Rectal smooth muscle tissue (tissue), 1 donor: ENCODE measurements around the gene DTX3L.

ENCODE experiments used
- H3K27ac ChIP-seq: one replicate; pipeline ENCODE4 v1.7.0; 2013; ENCODE audit warnings: low read depth, low read length, inconsistent platforms
- H3K27me3 ChIP-seq: one replicate; pipeline ENCODE4 v1.7.0; 2013; ENCODE audit warnings: low read length; ENCODE audit not compliant: control insufficient read depth, insufficient read depth
- H3K36me3 ChIP-seq: one replicate; pipeline ENCODE4 v1.7.0; 2013; ENCODE audit warnings: low read length; ENCODE audit not compliant: control insufficient read depth, insufficient read depth
- H3K4me1 ChIP-seq: one replicate; pipeline ENCODE4 v1.7.0; 2013; ENCODE audit warnings: low read length; ENCODE audit not compliant: control insufficient read depth, insufficient read depth
- H3K4me3 ChIP-seq: one replicate; pipeline ENCODE4 v1.7.0; 2013; ENCODE audit warnings: low read length
- H3K9ac ChIP-seq: one replicate; pipeline ENCODE4 v1.7.0; 2013; ENCODE audit warnings: low read length

The DTX3L gene

DNA sequence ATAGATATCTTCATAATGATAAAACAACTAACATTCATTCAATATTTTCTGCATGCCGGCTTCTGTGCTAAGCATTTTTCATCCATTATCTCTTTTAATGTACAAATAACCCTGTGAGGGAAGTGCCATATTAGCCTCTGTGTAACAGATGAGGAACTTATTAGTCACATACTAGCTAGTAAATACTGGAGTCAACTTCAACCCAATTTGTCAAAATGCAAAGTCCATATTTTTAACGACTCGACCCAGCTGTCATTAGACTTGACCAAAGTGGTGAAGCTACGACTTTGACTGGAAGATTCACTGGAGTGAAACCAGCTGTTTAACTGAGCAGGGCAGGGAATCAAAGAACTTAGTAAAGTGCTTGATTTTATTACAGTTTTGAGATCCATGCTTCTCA is 54.9 kb downstream of the DTX3L start:
- no peak overlapping the region for H3K9ac ChIP-seq
- H3K4me3 ChIP-seq = no peak overlapping the region

DNA sequence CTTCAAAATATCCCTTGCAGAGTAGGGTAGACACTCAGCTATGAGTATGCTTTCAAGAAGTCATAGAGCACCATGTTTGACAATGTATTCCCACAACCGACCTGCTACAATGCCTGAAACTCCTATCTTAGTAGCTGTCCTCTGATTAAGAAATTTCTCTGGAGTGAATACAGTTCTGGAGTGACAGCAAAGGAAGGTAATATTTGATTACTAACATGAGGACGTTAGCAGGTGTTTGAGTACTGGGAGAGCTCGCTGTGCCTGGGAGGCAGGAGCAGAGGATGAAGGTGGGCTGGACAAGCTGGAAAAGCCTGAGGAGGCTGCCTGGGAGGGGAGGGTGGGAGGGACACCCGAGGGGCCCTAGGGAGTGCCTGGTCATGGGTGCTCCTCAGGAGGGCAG is 56.3 kb downstream of the DTX3L start:
- no peaks in the 10 kb centered on the region for H3K4me1 ChIP-seq
- H3K36me3 ChIP-seq = no peaks in the 10 kb centered on the region
- no peak overlapping the region for H3K27ac ChIP-seq
- H3K9ac ChIP-seq = no peak overlapping the region
- no peaks in the 10 kb centered on the region for H3K27me3 ChIP-seq
- H3K4me3 ChIP-seq = no peak overlapping the region

More for the DNA sequence above, 54.9 kb downstream of the DTX3L start:
- H3K27ac ChIP-seq = no peak overlapping the region
- no peaks in the 10 kb centered on the region for H3K27me3 ChIP-seq
- H3K36me3 ChIP-seq = no peaks in the 10 kb centered on the region
- H3K4me1 ChIP-seq = no peaks in the 10 kb centered on the region

GRCh38 chr3:122621112-122621511 is 57.0 kb downstream of the DTX3L start:
- no peaks in the 10 kb centered on the region for H3K36me3 ChIP-seq
- H3K27ac ChIP-seq = no peak overlapping the region
- H3K9ac ChIP-seq = no peak overlapping the region
- no peaks in the 10 kb centered on the region for H3K27me3 ChIP-seq
- no peak overlapping the region for H3K4me3 ChIP-seq
- H3K4me1 ChIP-seq = no peaks in the 10 kb centered on the region

GRCh38 chr3:122623031-122623829 is 59.1 kb downstream of the DTX3L start:
- Histone ChIP-seq H3K4me1 (no peaks in the 10 kb centered on the region), H3K4me3 (no peak overlapping the region), H3K27ac (no peak overlapping the region), H3K27me3 (no peaks in the 10 kb centered on the region), H3K36me3 (no peaks in the 10 kb centered on the region), H3K9ac (no peak overlapping the region)
